HCT116 (cell line): ENCODE measurements around the gene MICU2. TPM values are rescaled to one million over a fixed set of nuclear protein-coding genes. Genes with fewer than 3 reads are reported as not detected.

Source experiments
- ATAC-seq: fragments of 200-7000 bp; cut with Tn5 transposase; 2 replicates; pipeline ENCODE4 v1.9.1; 2020; ENCODE audit warnings: mild to moderate bottlenecking, moderate library complexity
- BruUV-seq: library from RNA; stranded (reverse); fragments of 400-500 nt; replicated peaks from 2 replicates; lab custom pipeline; 2021; lab: Mats Ljungman, UMichigan
- CTCF ChIA-PET: fragments of 300-600 bp; sonication (Branson Sonifier 250); formaldehyde crosslinking; loops from one replicate; lab custom pipeline; 2021; ENCODE audit warnings: antibody characterized with exemption; lab: Charles Lee
- POLR2A ChIA-PET: fragments of 300-600, 350-600 bp; sonication (Branson Sonifier 250); formaldehyde crosslinking; loops from one replicate; lab custom pipeline; 2021; ENCODE audit warnings: antibody characterized with exemption; lab: Charles Lee
- RAD21 ChIA-PET, 2 experiments: fragments of 300-600 bp; sonication (Branson Sonifier 250); formaldehyde crosslinking; loops; one replicate each; lab custom pipeline; 2023; ENCODE audit warnings: low total read pairs in 2 of 2; ENCODE audit not compliant: uncharacterized antibody in 2 of 2, unreplicated experiment in 2 of 2, low non-redundant PET in 1 of 2; lab: Charles Lee
- DNase-seq: peaks from one replicate; pipeline ENCODE4 v3.0.0-alpha.2; 2010; ENCODE audit warnings: low read depth, low spot score
- H2AFZ ChIP-seq: fragments of 200-600 bp; shearing (Covaris generic), sonication (generic); 2 replicates; pipeline ENCODE4 v1.6.1; 2017; ENCODE audit warnings: low read depth, mixed run types, mixed read lengths, antibody characterized with exemption, low read length; ENCODE audit not compliant: poor library complexity, severe bottlenecking
- H3K27ac ChIP-seq: 2 replicates; pipeline ENCODE4 v1.5.1; 2012; ENCODE audit warnings: low read depth, low read length
- H3K27me3 ChIP-seq: fragments of 200-600 bp; sonication (generic); 2 replicates; pipeline ENCODE4 v1.6.1; 2016; ENCODE audit warnings: mixed run types, low read length, mixed read lengths; ENCODE audit not compliant: insufficient read depth
- H3K36me3 ChIP-seq, 2 experiments: fragments of 200-500 bp in 1 of 2; fragments of 200-600 bp in 1 of 2; sonication (Bioruptor generic) in 1 of 2; sonication (generic) in 1 of 2; 2 replicates each; pipeline versions ENCODE4 v1.5.1 to v1.6.1; 2014 to 2016; ENCODE audit warnings: low read length in 2 of 2, inconsistent platforms in 1 of 2, mixed read lengths in 1 of 2, mixed run types in 1 of 2; ENCODE audit not compliant: insufficient read depth in 2 of 2, control insufficient read depth in 1 of 2
- H3K4me1 ChIP-seq, 2 experiments: fragments of 200-600 bp in 1 of 2; sonication (generic) in 1 of 2; 2 replicates each; pipeline versions ENCODE4 v1.5.1 to v1.6.1; 2012 to 2017; ENCODE audit warnings: low read length in 2 of 2, inconsistent platforms in 1 of 2, mild to moderate bottlenecking in 1 of 2, mixed read lengths in 1 of 2, mixed run types in 1 of 2, moderate library complexity in 1 of 2; ENCODE audit not compliant: insufficient read depth in 2 of 2, control insufficient read depth in 1 of 2
- H3K4me2 ChIP-seq: fragments of 200-600 bp; sonication (generic); 2 replicates; pipeline ENCODE4 v1.6.1; 2017; ENCODE audit warnings: mixed run types, low read length, mixed read lengths
- H3K4me3 ChIP-seq, 2 experiments: fragments of 200-600 bp in 1 of 2; sonication (generic) in 1 of 2; replicated peaks in 1 of 2; 2 replicates each; pipeline ENCODE4 v1.5.1; 2011 to 2016; ENCODE audit warnings: low read length in 2 of 2, control low read depth in 1 of 2, low read depth in 1 of 2, mild to moderate bottlenecking in 1 of 2, mixed read lengths in 1 of 2, mixed run types in 1 of 2
- H3K79me2 ChIP-seq: fragments of 200-600 bp; sonication (generic); 2 replicates; pipeline ENCODE4 v1.6.1; 2017; ENCODE audit warnings: mild to moderate bottlenecking, mixed run types, low read length, moderate library complexity, mixed read lengths; ENCODE audit not compliant: insufficient read depth
- H3K9ac ChIP-seq: fragments of 200-600 bp; sonication (generic); 2 replicates; pipeline ENCODE4 v1.6.1; 2016; ENCODE audit warnings: low read length, mixed read lengths
- H3K9me2 ChIP-seq: fragments of 200-600 bp; sonication (generic), shearing (Covaris generic); 2 replicates; pipeline ENCODE4 v1.6.1; 2017; ENCODE audit warnings: mixed run types, mild to moderate bottlenecking, moderate library complexity; ENCODE audit not compliant: insufficient read depth
- H3K9me3 ChIP-seq, 2 experiments: fragments of 200-500 bp in 1 of 2; fragments of 200-600 bp in 1 of 2; sonication (Bioruptor generic) in 1 of 2; sonication (generic) in 1 of 2; 2 replicates each; pipeline ENCODE4 v1.6.1; 2014 to 2017; ENCODE audit warnings: low read length in 2 of 2, mixed read lengths in 2 of 2, inconsistent platforms in 1 of 2, low read depth in 1 of 2, mild to moderate bottlenecking in 1 of 2, mixed run types in 1 of 2, moderate library complexity in 1 of 2; ENCODE audit not compliant: control insufficient read depth in 1 of 2, insufficient read depth in 1 of 2
- H4K20me1 ChIP-seq: fragments of 200-600 bp; sonication (generic), shearing (Covaris generic); 2 replicates; pipeline ENCODE4 v1.6.1; 2017; ENCODE audit warnings: mixed run types, mild to moderate bottlenecking, moderate library complexity; ENCODE audit not compliant: insufficient read depth
- CBX3 ChIP-seq: IDR thresholded peaks from 2 replicates; pipeline ENCODE4 v1.6.1; 2012; ENCODE audit warnings: low read depth
- POLR2A ChIP-seq: IDR thresholded peaks from 2 replicates; pipeline ENCODE4 v1.7.0; 2011; ENCODE audit warnings: borderline replicate concordance; ENCODE audit not compliant: insufficient read depth, insufficient read length; ENCODE audit errors: extremely low read depth
- RAD21 ChIP-seq: IDR thresholded peaks from 2 replicates; pipeline ENCODE4 v1.6.1; 2012; ENCODE audit warnings: low read depth, mild to moderate bottlenecking
- SIN3A ChIP-seq: IDR thresholded peaks from 2 replicates; pipeline ENCODE4 v1.6.1; 2012; ENCODE audit warnings: low read depth
- SP1 ChIP-seq: IDR thresholded peaks from 2 replicates; pipeline ENCODE4 v1.6.1; 2012; ENCODE audit warnings: low read depth
- TCF7L2 ChIP-seq: IDR thresholded peaks from 2 replicates; pipeline ENCODE4 v1.7.0; 2011; ENCODE audit warnings: borderline replicate concordance, inconsistent platforms; ENCODE audit not compliant: insufficient read depth, insufficient read length; ENCODE audit errors: extremely low read depth
- YY1 ChIP-seq: IDR thresholded peaks from 2 replicates; pipeline ENCODE4 v1.6.1; 2011; ENCODE audit warnings: low read length, low read depth, moderate library complexity, mild to moderate bottlenecking; ENCODE audit not compliant: insufficient replicate concordance; ENCODE audit errors: extremely low read depth
- ZFX ChIP-seq: fragments of 450-650 bp; IDR thresholded peaks from 2 replicates; pipeline ENCODE4 v1.6.1; 2017
- intact Hi-C: fragments of 100-400 bp; cut with micrococcal nuclease; formaldehyde crosslinking; loops from 2 replicates; pipeline ENCODE4 v1.10.0; 2022
- total RNA-seq: library from RNA; stranded (reverse); gene quantifications from one replicate; pipeline ENCODE4 v1.2.1, GENCODE V29; 2021; ENCODE audit not compliant: unreplicated experiment
- TF ChIP-seq, protein P1 (sequence below), 3 experiments: fragments of 200-600 bp in 1 of 3; sonication (generic) in 1 of 3; IDR thresholded peaks in 2 of 3; conservative IDR thresholded peaks in 1 of 3; 2 replicates each; pipeline ENCODE4 v1.5.1; 2012 to 2017; ENCODE audit warnings: low read depth in 2 of 3, low read length in 2 of 3, antibody characterized with exemption in 1 of 3, borderline replicate concordance in 1 of 3, control low read depth in 1 of 3, mild to moderate bottlenecking in 1 of 3, mixed read lengths in 1 of 3, mixed run types in 1 of 3, moderate library complexity in 1 of 3; ENCODE audit not compliant: insufficient read depth in 1 of 3

The MICU2 gene
- total RNA-seq, 1 experiment from 2014 or later = 41.0 TPM

DNA sequence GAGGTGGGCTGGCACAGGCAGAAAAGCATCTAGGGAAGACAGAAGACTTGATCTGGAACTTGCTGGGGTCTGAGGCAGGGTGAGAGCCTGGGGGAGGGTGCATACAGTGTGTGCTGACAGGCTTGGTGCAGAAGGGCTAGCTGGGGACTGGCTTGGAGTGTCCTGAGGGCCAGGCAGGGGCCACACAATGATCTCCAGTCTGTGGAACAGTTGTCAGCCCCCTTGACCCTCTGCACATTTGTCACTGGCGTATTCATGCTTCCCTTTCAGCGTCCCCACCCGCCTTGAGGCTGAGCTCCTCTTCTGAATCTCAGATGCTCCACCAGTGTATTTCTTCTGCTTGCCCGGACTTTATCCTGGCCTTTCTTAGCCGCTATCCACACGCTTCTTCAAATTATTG lies 2.8 kb upstream of the MICU2 start:
- Histone ChIP-seq H3K36me3 (no peaks in the 10 kb centered on the region), H3K4me3 (no peak overlapping the region), H3K4me1 (peaks cover 7 to 14% of the 10 kb centered on the region in 2 experiments; a peak in 3 of 4 replicates), H3K9me3 (no peaks in the 10 kb centered on the region), H3K4me2 (no peak overlapping the region), H3K9me2 (no peaks in the 10 kb centered on the region), H2AFZ (no peak overlapping the region), H3K27me3 (no peaks in the 10 kb centered on the region), H3K9ac (no peak overlapping the region), H4K20me1 (no peaks in the 10 kb centered on the region), H3K27ac (no peak overlapping the region), H3K79me2 (peaks cover 15% of the 10 kb centered on the region)
- POLR2A ChIA-PET = no interaction called here
- BruUV-seq = no TSS peak
- ATAC-seq (no peak), DNase-seq (no peak)
- intact Hi-C loops = no loop called here
- CTCF ChIA-PET = no interaction called here
- RAD21 ChIA-PET = no interaction called here
- TF ChIP-seq CBX3 (no peak), SIN3A (no peak), ZFX (no peak), TCF7L2 (no peak), SP1 (no peak)

DNA sequence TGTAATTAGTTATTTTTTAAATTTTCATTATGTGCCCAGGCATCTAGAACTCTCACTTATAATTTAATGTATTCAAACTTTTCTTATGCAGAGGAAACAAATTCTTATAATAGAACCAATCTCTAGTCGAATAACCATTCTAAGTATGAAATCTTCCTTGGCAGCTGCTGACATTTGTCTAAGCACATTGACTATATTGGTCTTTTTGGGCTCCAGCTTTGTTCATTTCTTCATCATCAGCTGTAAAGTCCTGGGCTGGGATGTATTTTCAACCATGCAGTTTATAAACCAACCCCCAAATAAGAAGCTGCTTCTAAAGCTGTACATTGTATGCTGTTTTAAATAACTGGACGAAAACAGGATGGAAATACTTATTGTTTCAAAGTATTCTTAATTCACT lies 2.3 kb upstream of the MICU2 start:
- CTCF ChIA-PET = no interaction called here
- Histone ChIP-seq H3K79me2 (peaks cover 21% of the 10 kb centered on the region), H4K20me1 (no peaks in the 10 kb centered on the region), H3K36me3 (no peaks in the 10 kb centered on the region; a peak in 1 of 4 replicates), H3K4me2 (no peak overlapping the region), H3K27ac (no peak overlapping the region), H3K4me3 (no peak overlapping the region)
- TF ChIP-seq SP1 (no peak), CBX3 (no peak), YY1 (no peak), RAD21 (no peak), POLR2A (no peak)
- TF ChIP-seq, protein P1, sequence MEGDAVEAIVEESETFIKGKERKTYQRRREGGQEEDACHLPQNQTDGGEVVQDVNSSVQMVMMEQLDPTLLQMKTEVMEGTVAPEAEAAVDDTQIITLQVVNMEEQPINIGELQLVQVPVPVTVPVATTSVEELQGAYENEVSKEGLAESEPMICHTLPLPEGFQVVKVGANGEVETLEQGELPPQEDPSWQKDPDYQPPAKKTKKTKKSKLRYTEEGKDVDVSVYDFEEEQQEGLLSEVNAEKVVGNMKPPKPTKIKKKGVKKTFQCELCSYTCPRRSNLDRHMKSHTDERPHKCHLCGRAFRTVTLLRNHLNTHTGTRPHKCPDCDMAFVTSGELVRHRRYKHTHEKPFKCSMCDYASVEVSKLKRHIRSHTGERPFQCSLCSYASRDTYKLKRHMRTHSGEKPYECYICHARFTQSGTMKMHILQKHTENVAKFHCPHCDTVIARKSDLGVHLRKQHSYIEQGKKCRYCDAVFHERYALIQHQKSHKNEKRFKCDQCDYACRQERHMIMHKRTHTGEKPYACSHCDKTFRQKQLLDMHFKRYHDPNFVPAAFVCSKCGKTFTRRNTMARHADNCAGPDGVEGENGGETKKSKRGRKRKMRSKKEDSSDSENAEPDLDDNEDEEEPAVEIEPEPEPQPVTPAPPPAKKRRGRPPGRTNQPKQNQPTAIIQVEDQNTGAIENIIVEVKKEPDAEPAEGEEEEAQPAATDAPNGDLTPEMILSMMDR (IDR thresholded peaks at IDR 0.05 in 2 of 3, conservative IDR thresholded peaks at IDR 0.05 in 1 of 3; ENCODE audit: borderline replicate concordance in 1 of 3, insufficient read depth in 1 of 3, low read depth in 2 of 3, low read length in 2 of 3) = no peak
- TF ChIP-seq, all 23 proteins: peak for 0
- Histone ChIP-seq H3K9me3 (no peaks in the 10 kb centered on the region), H2AFZ (no peak overlapping the region), H3K9ac (no peak overlapping the region), H3K9me2 (no peaks in the 10 kb centered on the region), H3K27me3 (no peaks in the 10 kb centered on the region), H3K4me1 (peaks cover 7 to 14% of the 10 kb centered on the region in 2 experiments; a peak in 3 of 4 replicates)
- ATAC-seq (no peak), DNase-seq (no peak)
- ChIA-PET RAD21 (no interaction called here), POLR2A (no interaction called here)
- intact Hi-C loops = no loop called here
- no TSS peak for BruUV-seq
